ENCODE results near the gene TPD52L1. TPM values are rescaled to one million over a fixed set of nuclear protein-coding genes. Genes with fewer than 3 reads are reported as not detected.

TPD52L1 gene
- polyA plus RNA-seq (2013) = 1.9 TPM

- Histone ChIP-seq H3K27ac (ENCODE audit: insufficient read depth in 1 of 2, low read depth in 1 of 2, low read length in 2 of 2, poor library complexity in 1 of 2, severe bottlenecking in 2 of 2) (peak within 1 kb of the TSS in 1 of 2 experiments; percentile 51), H3K4me3 (ENCODE audit: control insufficient read depth in 1 of 7, extremely low read depth in 1 of 7, insufficient read depth in 4 of 7, low read depth in 2 of 7, low read length in 6 of 7) (peak within 1 kb of the TSS; percentile 44 to 86 (median 76))
Observed at GRCh38 chr6:125153391-125154117, at the start of gene TPD52L1. Gene TPD52L1 (plus strand): TSS chr6:125153773. CDS start chr6:125153952, 179 bp downstream.

GRCh38 chr6:125104425-125104824, 49.1 kb upstream of the TPD52L1 start:
- no peak overlapping the region for H3K27ac ChIP-seq (ENCODE audit: insufficient read depth in 1 of 2, low read depth in 1 of 2, low read length in 2 of 2, poor library complexity in 1 of 2, severe bottlenecking in 2 of 2)
- POLR2A ChIA-PET = no interaction called here
- CTCF ChIA-PET = interaction anchor here (1.6 to 1.9 kb wide), 2 partner anchors 9 to 234 kb away, joined by 6 to 7 read pairs; no protein-coding TSS in a partner anchor
- DNase-seq = no peak
- H3K9me3 ChIP-seq (ENCODE audit: control extremely low read depth in 1 of 5, control insufficient read depth in 4 of 5, insufficient read depth in 2 of 5, low read depth in 1 of 5, low read length in 4 of 5) = peaks cover 0 to 4% (median 0%) of the 10 kb centered on the region in 5 experiments
- H3K4me3 ChIP-seq (ENCODE audit: control insufficient read depth in 1 of 7, extremely low read depth in 1 of 7, insufficient read depth in 4 of 7, low read depth in 2 of 7, low read length in 6 of 7) = no peak overlapping the region
- no peaks in the 10 kb centered on the region for H3K36me3 ChIP-seq (ENCODE audit: control insufficient read depth in 4 of 4, insufficient read depth in 4 of 4, low read length in 3 of 4)
- 60% methylated on average over 3 of the region's 4 CpGs for WGBS (ENCODE audit: insufficient coverage)
- H3K27me3 ChIP-seq (replicated peaks in 2 of 5; ENCODE audit: control insufficient read depth in 4 of 5, insufficient read depth in 5 of 5, low read length in 4 of 5) = no peaks in the 10 kb centered on the region
- peaks cover 0 to 5% (median 0%) of the 10 kb centered on the region in 4 experiments for H3K4me1 ChIP-seq (ENCODE audit: control extremely low read depth in 1 of 4, control insufficient read depth in 4 of 4, insufficient read depth in 4 of 4, low read length in 3 of 4)

More at GRCh38 chr6:125153391-125154117, at the start of gene TPD52L1:
- no peaks in the 10 kb centered on the region for H3K36me3 ChIP-seq (ENCODE audit: control insufficient read depth in 4 of 4, insufficient read depth in 4 of 4, low read length in 3 of 4)
- H3K27me3 ChIP-seq (replicated peaks in 2 of 5; ENCODE audit: control insufficient read depth in 4 of 5, insufficient read depth in 5 of 5, low read length in 4 of 5) = peaks cover 0 to 4% (median 2%) of the 10 kb centered on the region in 5 experiments
- DNase-seq = peak; percentile 72 to 85 (median 79)
- under 1% methylated on average over 28 of the region's 47 CpGs for WGBS (ENCODE audit: insufficient coverage)
- no peaks in the 10 kb centered on the region for H3K9me3 ChIP-seq (ENCODE audit: control extremely low read depth in 1 of 5, control insufficient read depth in 4 of 5, insufficient read depth in 2 of 5, low read depth in 1 of 5, low read length in 4 of 5)
- ChIA-PET CTCF (interaction anchor here (0.7 to 4.8 kb wide), 10 partner anchors 9 to 283 kb away, joined by 4 to 20 read pairs (median 4); partner anchors contain the start of gene HDDC2), POLR2A (no interaction called here)
- H3K4me1 ChIP-seq (ENCODE audit: control extremely low read depth in 1 of 4, control insufficient read depth in 4 of 4, insufficient read depth in 4 of 4, low read length in 3 of 4) = peaks cover 0 to 16% (median 16%) of the 10 kb centered on the region in 4 experiments

GRCh38 chr6:125107048-125107447, 46.5 kb upstream of the TPD52L1 start:
- Histone ChIP-seq H3K27ac (ENCODE audit: insufficient read depth in 1 of 2, low read depth in 1 of 2, low read length in 2 of 2, poor library complexity in 1 of 2, severe bottlenecking in 2 of 2) (no peak overlapping the region), H3K27me3 (replicated peaks in 2 of 5; ENCODE audit: control insufficient read depth in 4 of 5, insufficient read depth in 5 of 5, low read length in 4 of 5) (no peaks in the 10 kb centered on the region), H3K36me3 (ENCODE audit: control insufficient read depth in 4 of 4, insufficient read depth in 4 of 4, low read length in 3 of 4) (no peaks in the 10 kb centered on the region), H3K9me3 (ENCODE audit: control extremely low read depth in 1 of 5, control insufficient read depth in 4 of 5, insufficient read depth in 2 of 5, low read depth in 1 of 5, low read length in 4 of 5) (peaks cover 2 to 26% (median 9%) of the 10 kb centered on the region in 5 experiments), H3K4me1 (ENCODE audit: control extremely low read depth in 1 of 4, control insufficient read depth in 4 of 4, insufficient read depth in 4 of 4, low read length in 3 of 4) (no peaks in the 10 kb centered on the region), H3K4me3 (ENCODE audit: control insufficient read depth in 1 of 7, extremely low read depth in 1 of 7, insufficient read depth in 4 of 7, low read depth in 2 of 7, low read length in 6 of 7) (no peak overlapping the region)
- 100% methylated on average over 1 of the region's 5 CpGs for WGBS (ENCODE audit: insufficient coverage)
- DNase-seq = no peak
- POLR2A ChIA-PET = no interaction called here
- CTCF ChIA-PET = no interaction called here

- Histone ChIP-seq H3K27ac (ENCODE audit: insufficient read depth in 1 of 2, low read depth in 1 of 2, low read length in 2 of 2, poor library complexity in 1 of 2, severe bottlenecking in 2 of 2) (no peak overlapping the region), H3K36me3 (ENCODE audit: control insufficient read depth in 4 of 4, insufficient read depth in 4 of 4, low read length in 3 of 4) (no peaks in the 10 kb centered on the region), H3K4me1 (ENCODE audit: control extremely low read depth in 1 of 4, control insufficient read depth in 4 of 4, insufficient read depth in 4 of 4, low read length in 3 of 4) (no peaks in the 10 kb centered on the region), H3K27me3 (replicated peaks in 2 of 5; ENCODE audit: control insufficient read depth in 4 of 5, insufficient read depth in 5 of 5, low read length in 4 of 5) (no peaks in the 10 kb centered on the region), H3K9me3 (ENCODE audit: control extremely low read depth in 1 of 5, control insufficient read depth in 4 of 5, insufficient read depth in 2 of 5, low read depth in 1 of 5, low read length in 4 of 5) (peaks cover 5 to 33% (median 11%) of the 10 kb centered on the region in 5 experiments), H3K4me3 (ENCODE audit: control insufficient read depth in 1 of 7, extremely low read depth in 1 of 7, insufficient read depth in 4 of 7, low read depth in 2 of 7, low read length in 6 of 7) (no peak overlapping the region)
- no CpG with 5 or more reads among the region's 3 CpGs for WGBS (ENCODE audit: insufficient coverage)
- CTCF ChIA-PET = no interaction called here
- POLR2A ChIA-PET = no interaction called here
- DNase-seq = no peak
Observed at GRCh38 chr6:125107896-125108295, 45.7 kb upstream of the TPD52L1 start.

- Histone ChIP-seq H3K27ac (ENCODE audit: insufficient read depth in 1 of 2, low read depth in 1 of 2, low read length in 2 of 2, poor library complexity in 1 of 2, severe bottlenecking in 2 of 2) (no peak overlapping the region), H3K4me1 (ENCODE audit: control extremely low read depth in 1 of 4, control insufficient read depth in 4 of 4, insufficient read depth in 4 of 4, low read length in 3 of 4) (no peaks in the 10 kb centered on the region), H3K9me3 (ENCODE audit: control extremely low read depth in 1 of 5, control insufficient read depth in 4 of 5, insufficient read depth in 2 of 5, low read depth in 1 of 5, low read length in 4 of 5) (peaks cover 5 to 33% (median 11%) of the 10 kb centered on the region in 5 experiments), H3K4me3 (ENCODE audit: control insufficient read depth in 1 of 7, extremely low read depth in 1 of 7, insufficient read depth in 4 of 7, low read depth in 2 of 7, low read length in 6 of 7) (no peak overlapping the region), H3K36me3 (ENCODE audit: control insufficient read depth in 4 of 4, insufficient read depth in 4 of 4, low read length in 3 of 4) (no peaks in the 10 kb centered on the region), H3K27me3 (replicated peaks in 2 of 5; ENCODE audit: control insufficient read depth in 4 of 5, insufficient read depth in 5 of 5, low read length in 4 of 5) (no peaks in the 10 kb centered on the region)
- WGBS (ENCODE audit: insufficient coverage) = no CpG with 5 or more reads among the region's 1 CpG
- no peak for DNase-seq
- POLR2A ChIA-PET = no interaction called here
- CTCF ChIA-PET = interaction anchor here (4.9 kb wide), 1 partner anchor 238 kb away, joined by 81 read pairs; no protein-coding TSS in a partner anchor
Observed at GRCh38 chr6:125110056-125110455, 43.5 kb upstream of the TPD52L1 start.

- DNase-seq = peak in 1 of 3 donors; percentile 11
- no peaks in the 10 kb centered on the region for H3K4me1 ChIP-seq (ENCODE audit: control extremely low read depth in 1 of 4, control insufficient read depth in 4 of 4, insufficient read depth in 4 of 4, low read length in 3 of 4)
- H3K9me3 ChIP-seq (ENCODE audit: control extremely low read depth in 1 of 5, control insufficient read depth in 4 of 5, insufficient read depth in 2 of 5, low read depth in 1 of 5, low read length in 4 of 5) = peaks cover 5 to 33% (median 11%) of the 10 kb centered on the region in 5 experiments
- no peak overlapping the region for H3K4me3 ChIP-seq (ENCODE audit: control insufficient read depth in 1 of 7, extremely low read depth in 1 of 7, insufficient read depth in 4 of 7, low read depth in 2 of 7, low read length in 6 of 7)
- H3K36me3 ChIP-seq (ENCODE audit: control insufficient read depth in 4 of 4, insufficient read depth in 4 of 4, low read length in 3 of 4) = no peaks in the 10 kb centered on the region
- H3K27me3 ChIP-seq (replicated peaks in 2 of 5; ENCODE audit: control insufficient read depth in 4 of 5, insufficient read depth in 5 of 5, low read length in 4 of 5) = no peaks in the 10 kb centered on the region
- ChIA-PET CTCF (interaction anchor here (0.5 to 4.9 kb wide), 7 partner anchors 8 to 245 kb away, joined by 3 to 81 read pairs (median 4); no protein-coding TSS in a partner anchor), POLR2A (no interaction called here)
- no peak overlapping the region for H3K27ac ChIP-seq (ENCODE audit: insufficient read depth in 1 of 2, low read depth in 1 of 2, low read length in 2 of 2, poor library complexity in 1 of 2, severe bottlenecking in 2 of 2)
- WGBS (ENCODE audit: insufficient coverage) = no CpG with 5 or more reads among the region's 4 CpGs
Observed at GRCh38 chr6:125111219-125111983, 42.2 kb upstream of the TPD52L1 start.

Measured in common myeloid progenitor, CD34-positive (primary cell).